Calu3 (cell line): ENCODE results near the gene ZNF619. TPM values are rescaled to one million over a fixed set of nuclear protein-coding genes. Genes with fewer than 3 reads are reported as not detected.
"Not testable (repeated sequence)": the region's sequence is repeated elsewhere in the genome, so short reads cannot be mapped to it uniquely, and the experiment has no call there.

Experiments
- BruUV-seq: library from RNA; stranded (reverse); fragments of 400-500 nt; replicated peaks from 2 replicates; lab custom pipeline; 2021; lab: Mats Ljungman, UMichigan
- CTCF ChIA-PET: fragments of 300-600 bp; sonication (Branson Sonifier 250); formaldehyde crosslinking; loops from one replicate; lab custom pipeline; 2022; ENCODE audit warnings: antibody characterized with exemption; lab: Charles Lee
- DNase-seq: peaks from one replicate; pipeline ENCODE4 v3.0.0; 2022
- H3K27ac Mint-ChIP-seq: one replicate; pipeline ENCODE4 v1.8.0; 2022; ENCODE audit warnings: mixed read lengths; ENCODE audit not compliant: unreplicated experiment
- H3K27me3 Mint-ChIP-seq: one replicate; pipeline ENCODE4 v1.8.0; 2022; ENCODE audit warnings: mixed read lengths; ENCODE audit not compliant: unreplicated experiment
- H3K36me3 Mint-ChIP-seq: one replicate; pipeline ENCODE4 v1.8.0; 2022; ENCODE audit warnings: mild to moderate bottlenecking, moderate library complexity, mixed read lengths; ENCODE audit not compliant: insufficient read depth, unreplicated experiment
- H3K4me1 Mint-ChIP-seq: one replicate; pipeline ENCODE4 v1.8.0; 2022; ENCODE audit warnings: mild to moderate bottlenecking, low read depth, mixed read lengths; ENCODE audit not compliant: unreplicated experiment
- H3K4me3 Mint-ChIP-seq: one replicate; pipeline ENCODE4 v1.8.0; 2022; ENCODE audit warnings: mild to moderate bottlenecking, low read depth, moderate library complexity, mixed read lengths; ENCODE audit not compliant: unreplicated experiment
- H3K9me3 Mint-ChIP-seq: one replicate; pipeline ENCODE4 v1.8.0; 2022; ENCODE audit warnings: low read depth, mixed read lengths; ENCODE audit not compliant: unreplicated experiment
- CTCF ChIP-seq: fragments of 200-600 bp; IDR thresholded peaks from one replicate; pipeline ENCODE4 v1.8.0; 2022; ENCODE audit warnings: antibody characterized with exemption; ENCODE audit not compliant: unreplicated experiment
- intact Hi-C: fragments of 100-400 bp; cut with micrococcal nuclease; formaldehyde crosslinking; loops from one replicate; pipeline ENCODE4 v1.10.0; 2022; ENCODE audit not compliant: unreplicated experiment
- total RNA-seq: library from RNA; stranded (reverse); gene quantifications from 2 replicates; pipeline ENCODE4 v1.2.3, GENCODE V29; 2022

The ZNF619 gene
- total RNA-seq, 1 experiment from 2014 or later, result 8.4 TPM

- no peaks in the 10 kb centered on the region for H3K27me3 Mint-ChIP-seq
- peaks cover under 1% of the 10 kb centered on the region for H3K4me1 Mint-ChIP-seq
- H3K27ac Mint-ChIP-seq, result no peak overlapping the region
- H3K4me3 Mint-ChIP-seq, result no peak overlapping the region
- peaks cover 91% of the 10 kb centered on the region for H3K36me3 Mint-ChIP-seq
- BruUV-seq, result no TSS peak
- no peaks in the 10 kb centered on the region for H3K9me3 Mint-ChIP-seq
- intact Hi-C loops, result no loop called here
- CTCF ChIA-PET, result interaction anchor here (1.1 kb wide), 1 partner anchor 45 kb away, joined by 3 read pairs; the partner anchor contains the start of gene ZNF620
- DNase-seq, result no peak
- TF ChIP-seq CTCF, result no peak
Measured at GRCh38 chr3:40461161-40461560, 15.8 kb upstream of the ZNF619 start.

DNA sequence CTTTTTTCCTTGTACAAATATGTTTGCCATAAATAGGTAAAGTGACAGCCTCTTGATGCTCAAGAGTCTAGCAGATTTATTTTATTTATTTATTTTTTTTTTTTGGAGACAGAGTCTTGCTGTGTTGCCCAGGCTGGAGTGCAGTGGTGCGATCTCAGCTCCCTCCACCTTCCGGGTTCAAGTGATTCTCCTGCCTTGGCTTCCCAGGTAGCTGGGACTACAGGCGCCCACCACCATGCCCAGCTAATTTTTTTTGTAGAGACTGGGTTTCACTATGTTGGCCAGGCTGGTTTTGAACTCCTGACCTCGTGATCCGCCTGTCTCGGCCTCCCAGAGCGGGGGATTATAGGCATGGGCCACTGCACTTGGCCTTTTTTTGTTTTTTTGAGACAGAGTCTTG lies 14.1 kb upstream of the ZNF619 start:
- not testable (repeated sequence) for BruUV-seq

DNA sequence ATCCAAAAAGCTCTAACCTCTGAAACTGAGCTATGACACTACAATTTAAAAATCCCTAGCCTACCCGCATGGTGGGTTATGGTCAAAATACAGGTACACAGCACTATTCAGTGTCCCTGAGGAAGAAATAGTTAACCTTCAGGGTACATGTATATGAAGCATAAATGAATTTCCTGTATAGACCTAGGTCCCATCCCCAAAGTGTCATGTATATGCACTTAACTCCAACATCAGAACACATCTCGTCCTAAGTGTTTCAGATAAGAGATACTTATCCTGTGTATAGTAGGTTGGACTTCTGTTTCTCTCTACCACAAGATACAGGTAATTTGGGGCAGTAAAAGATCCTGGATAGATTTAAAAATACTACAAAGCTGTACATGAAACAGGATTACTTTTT lies 13.3 kb upstream of the ZNF619 start:
- TF ChIP-seq CTCF, result no peak
- Mint-ChIP-seq H3K27ac (no peak overlapping the region), H3K27me3 (no peaks in the 10 kb centered on the region), H3K4me3 (no peak overlapping the region), H3K36me3 (peaks cover 77% of the 10 kb centered on the region), H3K9me3 (no peaks in the 10 kb centered on the region), H3K4me1 (no peaks in the 10 kb centered on the region)
- intact Hi-C loops, result no loop called here
- CTCF ChIA-PET, result no interaction called here
- no peak for DNase-seq
- no TSS peak for BruUV-seq

More for the DNA sequence above, 14.1 kb upstream of the ZNF619 start:
- H3K4me1 Mint-ChIP-seq, H3K27me3 Mint-ChIP-seq, H3K9me3 Mint-ChIP-seq, H3K27ac Mint-ChIP-seq, H3K4me3 Mint-ChIP-seq, DNase-seq, CTCF ChIA-PET, intact Hi-C loops: not testable (repeated sequence)
- peaks cover 84% of the 10 kb centered on the region for H3K36me3 Mint-ChIP-seq

- Mint-ChIP-seq H3K27me3 (no peaks in the 10 kb centered on the region), H3K36me3 (peaks cover 68% of the 10 kb centered on the region), H3K4me3 (no peak overlapping the region), H3K4me1 (no peaks in the 10 kb centered on the region), H3K9me3 (no peaks in the 10 kb centered on the region), H3K27ac (no peak overlapping the region)
- DNase-seq, result no peak
- intact Hi-C loops, result no loop called here
- no TSS peak for BruUV-seq
- no peak for TF ChIP-seq CTCF
- CTCF ChIA-PET, result no interaction called here
Measured at GRCh38 chr3:40464339-40465110, 12.4 kb upstream of the ZNF619 start.

DNA sequence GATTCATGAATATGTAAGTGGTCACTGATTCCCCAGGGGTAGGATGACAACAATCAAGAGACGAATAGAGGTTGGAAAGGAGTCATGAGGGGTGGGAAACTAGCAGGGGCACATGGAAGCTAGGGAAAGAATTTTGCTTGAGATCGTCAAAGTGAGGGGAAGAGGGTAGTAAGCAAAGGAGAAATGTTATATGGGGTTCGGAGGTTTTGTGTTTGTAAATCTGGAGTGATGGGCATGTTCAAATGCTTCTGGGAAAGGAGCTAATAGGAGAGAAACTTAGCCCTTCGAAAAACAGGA lies 11.9 kb upstream of the ZNF619 start:
- H3K9me3 Mint-ChIP-seq, result no peaks in the 10 kb centered on the region
- CTCF ChIA-PET, result no interaction called here
- H3K27ac Mint-ChIP-seq, result no peak overlapping the region
- no peaks in the 10 kb centered on the region for H3K27me3 Mint-ChIP-seq
- H3K4me3 Mint-ChIP-seq, result no peak overlapping the region
- H3K4me1 Mint-ChIP-seq, result no peaks in the 10 kb centered on the region
- no peak for DNase-seq
- intact Hi-C loops, result no loop called here
- no peak for TF ChIP-seq CTCF
- H3K36me3 Mint-ChIP-seq, result peaks cover 66% of the 10 kb centered on the region
- no TSS peak for BruUV-seq
